Fibroblast of lung (primary cell): Measurements from ENCODE around the gene NAGLU. TPM values are rescaled to one million over a fixed set of nuclear protein-coding genes. Genes with fewer than 3 reads are reported as not detected.

ENCODE experiments used
- DNase-seq, 2 donors: peaks; one replicate each; pipeline versions ENCODE4 v3.0.0 to v3.0.0-alpha.2; 2010; ENCODE audit warnings: low read depth in 2 of 2
- H2AFZ ChIP-seq: 2 replicates; pipeline ENCODE4 v1.5.1; 2012; ENCODE audit warnings: low read length, control low read depth, inconsistent platforms
- H3K27ac ChIP-seq: 2 replicates; pipeline ENCODE4 v1.5.1; 2011; ENCODE audit warnings: low read length, control low read depth; ENCODE audit not compliant: insufficient read depth
- H3K27me3 ChIP-seq: 2 replicates; pipeline ENCODE4 v1.5.1; 2011; ENCODE audit warnings: mild to moderate bottlenecking, low read length; ENCODE audit not compliant: control insufficient read depth, insufficient read depth
- H3K36me3 ChIP-seq: 2 replicates; pipeline ENCODE4 v1.5.1; 2011; ENCODE audit warnings: low read length; ENCODE audit not compliant: control insufficient read depth, insufficient read depth
- H3K4me1 ChIP-seq: 2 replicates; pipeline ENCODE4 v1.5.1; 2011; ENCODE audit warnings: low read length; ENCODE audit not compliant: control insufficient read depth, insufficient read depth; ENCODE audit errors: extremely low read depth
- H3K4me2 ChIP-seq: 2 replicates; pipeline ENCODE4 v1.5.1; 2011; ENCODE audit warnings: low read length, control low read depth; ENCODE audit not compliant: insufficient read depth; ENCODE audit errors: extremely low read depth
- H3K4me3 ChIP-seq, 4 experiments: fragments of 200-600 bp in 1 of 4; sonication (generic) in 1 of 4; replicated peaks in 1 of 4; 2 replicates each; pipeline ENCODE4 v1.5.1; 2011 to 2016; ENCODE audit warnings: low read length in 4 of 4, low read depth in 3 of 4, mild to moderate bottlenecking in 3 of 4, control low read depth in 2 of 4, inconsistent platforms in 1 of 4, mixed read lengths in 1 of 4; ENCODE audit not compliant: insufficient read depth in 1 of 4; ENCODE audit errors: control extremely low read depth in 1 of 4
- H3K79me2 ChIP-seq: 2 replicates; pipeline ENCODE4 v1.5.1; 2012; ENCODE audit warnings: mild to moderate bottlenecking, low read length, inconsistent platforms; ENCODE audit not compliant: control insufficient read depth, insufficient read depth
- H3K9ac ChIP-seq: 2 replicates; pipeline ENCODE4 v1.5.1; 2011; ENCODE audit warnings: mild to moderate bottlenecking, low read length, control low read depth; ENCODE audit not compliant: insufficient read depth
- H3K9me3 ChIP-seq: 2 replicates; pipeline ENCODE4 v1.5.1; 2012; ENCODE audit warnings: low read depth, low read length; ENCODE audit not compliant: control insufficient read depth, insufficient read depth
- H4K20me1 ChIP-seq: 2 replicates; pipeline ENCODE4 v1.5.1; 2011; ENCODE audit warnings: low read length; ENCODE audit not compliant: control insufficient read depth, insufficient read depth; ENCODE audit errors: extremely low read depth
- EZH2 ChIP-seq: IDR thresholded peaks from 2 replicates; pipeline ENCODE4 v1.5.1; 2012; ENCODE audit warnings: low read length, control low read depth, mild to moderate bottlenecking; ENCODE audit errors: missing control alignments
- polyA plus RNA-seq, 2 donors: library from polyadenylated mRNA; depleted of rRNA in 1 of 2; stranded (reverse) in 1 of 2; unstranded in 1 of 2; fragments of >200 nt; gene quantifications; 2 replicates each; pipeline ENCODE4 v1.2.1, GENCODE V29; 2011 to 2012; ENCODE audit warnings: missing spikeins in 1 of 2
- total RNA-seq: library from RNA; depleted of rRNA; stranded (reverse); fragments of >200 nt; gene quantifications from 2 replicates; pipeline ENCODE4 v1.2.1, GENCODE V29; 2014
- TF ChIP-seq, protein P1 (sequence below), 2 donors: IDR thresholded peaks in 1 of 2; conservative IDR thresholded peaks in 1 of 2; 1 replicate in 1 of 2; 2 replicates in 1 of 2; pipeline ENCODE4 v1.5.1; 2011 to 2012; ENCODE audit warnings: low read length in 2 of 2, control low read depth in 1 of 2, inconsistent platforms in 1 of 2, low read depth in 1 of 2, mild to moderate bottlenecking in 1 of 2

Gene NAGLU
- total and polyA plus RNA-seq, 2 donors (not counting 1 experiment from before 2014, with no cell fraction given): 19.5 to 31.9 TPM

DNA sequence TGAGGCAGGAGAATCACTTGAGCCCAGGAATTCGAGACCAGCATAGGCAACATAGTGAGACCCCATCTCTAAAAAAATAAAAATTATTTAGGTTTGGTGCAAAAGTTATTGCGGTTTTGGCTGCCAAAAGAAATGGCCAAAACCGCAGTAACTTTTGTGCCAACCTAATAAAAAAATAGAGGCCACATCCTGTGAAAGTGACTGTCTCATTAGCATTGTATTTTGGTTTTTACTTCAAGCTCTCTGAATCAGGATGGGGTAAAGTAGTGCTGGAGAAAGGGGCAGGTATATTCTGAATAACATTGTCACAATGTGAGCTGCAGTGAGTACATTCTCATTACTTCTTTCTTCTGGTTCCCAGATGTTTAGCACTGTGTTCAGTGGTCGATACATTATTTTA lies 41.4 kb upstream of the NAGLU start:
- Histone ChIP-seq H3K4me2 (no peak overlapping the region), H3K27ac (no peak overlapping the region), H4K20me1 (no peaks in the 10 kb centered on the region), H3K4me3 (no peak overlapping the region), H3K9ac (no peak overlapping the region), H3K79me2 (no peaks in the 10 kb centered on the region), H2AFZ (no peak overlapping the region), H3K36me3 (peaks cover 2% of the 10 kb centered on the region), H3K27me3 (no peaks in the 10 kb centered on the region), H3K4me1 (no peaks in the 10 kb centered on the region), H3K9me3 (no peaks in the 10 kb centered on the region)
- DNase-seq: no peak
- TF ChIP-seq, protein P1, sequence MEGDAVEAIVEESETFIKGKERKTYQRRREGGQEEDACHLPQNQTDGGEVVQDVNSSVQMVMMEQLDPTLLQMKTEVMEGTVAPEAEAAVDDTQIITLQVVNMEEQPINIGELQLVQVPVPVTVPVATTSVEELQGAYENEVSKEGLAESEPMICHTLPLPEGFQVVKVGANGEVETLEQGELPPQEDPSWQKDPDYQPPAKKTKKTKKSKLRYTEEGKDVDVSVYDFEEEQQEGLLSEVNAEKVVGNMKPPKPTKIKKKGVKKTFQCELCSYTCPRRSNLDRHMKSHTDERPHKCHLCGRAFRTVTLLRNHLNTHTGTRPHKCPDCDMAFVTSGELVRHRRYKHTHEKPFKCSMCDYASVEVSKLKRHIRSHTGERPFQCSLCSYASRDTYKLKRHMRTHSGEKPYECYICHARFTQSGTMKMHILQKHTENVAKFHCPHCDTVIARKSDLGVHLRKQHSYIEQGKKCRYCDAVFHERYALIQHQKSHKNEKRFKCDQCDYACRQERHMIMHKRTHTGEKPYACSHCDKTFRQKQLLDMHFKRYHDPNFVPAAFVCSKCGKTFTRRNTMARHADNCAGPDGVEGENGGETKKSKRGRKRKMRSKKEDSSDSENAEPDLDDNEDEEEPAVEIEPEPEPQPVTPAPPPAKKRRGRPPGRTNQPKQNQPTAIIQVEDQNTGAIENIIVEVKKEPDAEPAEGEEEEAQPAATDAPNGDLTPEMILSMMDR (conservative IDR thresholded peaks at IDR 0.05 in 1 of 2, IDR thresholded peaks at IDR 0.05 in 1 of 2; ENCODE audit: low read depth in 1 of 2, low read length in 2 of 2): no peak
- no peak for TF ChIP-seq EZH2

DNA sequence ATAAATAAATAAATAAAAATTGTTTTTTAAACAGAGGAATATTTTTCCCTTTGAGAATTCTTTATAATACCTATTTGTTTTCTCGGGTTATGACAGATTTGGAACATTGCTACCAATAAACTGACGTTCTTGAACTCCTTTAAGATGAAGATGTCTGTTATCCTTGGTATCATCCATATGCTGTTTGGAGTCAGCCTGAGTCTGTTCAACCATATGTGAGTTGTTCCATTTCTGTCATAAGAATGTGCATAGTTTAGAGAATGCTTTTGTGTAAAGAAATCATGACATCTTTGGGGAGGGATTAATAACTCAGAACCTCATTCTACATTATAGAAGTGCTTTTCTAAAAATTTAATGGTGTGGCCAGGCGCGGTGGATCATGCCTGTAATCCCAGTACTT lies 37.2 kb upstream of the NAGLU start:
- H2AFZ ChIP-seq: no peak overlapping the region
- H3K27ac ChIP-seq: no peak overlapping the region
- no peak for DNase-seq
- no peaks in the 10 kb centered on the region for H3K9me3 ChIP-seq
- no peak overlapping the region for H3K4me2 ChIP-seq
- no peaks in the 10 kb centered on the region for H3K79me2 ChIP-seq
- no peaks in the 10 kb centered on the region for H3K4me1 ChIP-seq
- H3K36me3 ChIP-seq: peaks cover 5% of the 10 kb centered on the region
- TF ChIP-seq EZH2: no peak
- TF ChIP-seq, protein P1 (conservative IDR thresholded peaks at IDR 0.05 in 1 of 2, IDR thresholded peaks at IDR 0.05 in 1 of 2; ENCODE audit: low read depth in 1 of 2, low read length in 2 of 2): no peak
- H3K4me3 ChIP-seq: no peak overlapping the region
- H4K20me1 ChIP-seq: no peaks in the 10 kb centered on the region
- H3K9ac ChIP-seq: no peak overlapping the region
- H3K27me3 ChIP-seq: no peaks in the 10 kb centered on the region

DNA sequence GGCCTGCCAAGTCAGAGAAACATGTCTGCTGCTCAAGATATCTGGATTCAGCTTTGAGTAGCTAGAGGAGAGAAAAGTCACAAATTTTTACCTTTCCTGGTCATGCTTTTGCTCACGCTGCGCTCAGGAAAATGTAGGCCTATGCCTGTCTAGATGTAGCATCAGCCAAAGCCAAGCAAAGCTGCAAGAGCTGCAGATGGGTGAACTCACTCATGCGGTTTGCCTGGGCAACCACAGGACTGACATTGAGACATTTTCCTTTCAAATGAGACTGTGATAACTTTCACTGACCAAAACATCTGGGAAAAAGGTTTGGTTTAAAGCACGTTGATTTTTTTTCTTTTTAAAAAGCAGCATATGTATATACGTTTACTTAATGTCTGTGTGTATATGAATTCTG lies 34.0 kb upstream of the NAGLU start:
- no peak overlapping the region for H2AFZ ChIP-seq
- H3K9ac ChIP-seq: no peak overlapping the region
- no peak overlapping the region for H3K27ac ChIP-seq
- H3K79me2 ChIP-seq: no peaks in the 10 kb centered on the region
- DNase-seq: peak in 1 of 2 donors; percentile 29
- H3K4me2 ChIP-seq: no peak overlapping the region
- H4K20me1 ChIP-seq: no peaks in the 10 kb centered on the region
- H3K36me3 ChIP-seq: peaks cover 6% of the 10 kb centered on the region
- H3K27me3 ChIP-seq: no peaks in the 10 kb centered on the region
- H3K4me3 ChIP-seq: no peak overlapping the region
- H3K4me1 ChIP-seq: no peaks in the 10 kb centered on the region
- no peak for TF ChIP-seq EZH2
- TF ChIP-seq, protein P1 (conservative IDR thresholded peaks at IDR 0.05 in 1 of 2, IDR thresholded peaks at IDR 0.05 in 1 of 2; ENCODE audit: low read depth in 1 of 2, low read length in 2 of 2): no peak
- no peaks in the 10 kb centered on the region for H3K9me3 ChIP-seq
